ENCODE data around the gene GPR153. TPM values are rescaled to one million over a fixed set of nuclear protein-coding genes. Genes with fewer than 3 reads are reported as not detected.

The GPR153 gene
- total and polyA plus RNA-seq, 2 of the 8 experiments (the other 6 are each of a cell fraction or from before 2014, with no cell fraction given), result 5.7 to 8.1 TPM

DNA sequence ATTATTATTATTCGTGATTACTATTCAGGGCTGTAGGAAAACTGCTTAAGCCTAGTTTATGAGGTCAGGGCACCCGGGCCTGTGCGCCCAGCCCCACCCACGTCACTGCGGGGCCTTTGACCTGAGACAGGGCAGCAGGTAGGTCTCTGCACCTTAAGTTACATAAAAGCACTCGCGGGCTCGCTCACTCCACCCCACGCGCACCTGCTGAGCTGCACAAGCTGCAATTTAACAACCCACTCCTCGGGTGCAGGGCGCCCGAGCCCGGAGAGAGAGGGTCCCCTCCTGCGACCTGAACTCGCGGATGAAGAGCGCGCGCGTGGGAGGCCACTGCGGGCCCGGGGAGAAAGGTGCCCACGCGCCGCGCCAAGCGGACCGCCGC is 25.6 kb downstream of the GPR153 start (continued):
- TF ChIP-seq, protein P1, sequence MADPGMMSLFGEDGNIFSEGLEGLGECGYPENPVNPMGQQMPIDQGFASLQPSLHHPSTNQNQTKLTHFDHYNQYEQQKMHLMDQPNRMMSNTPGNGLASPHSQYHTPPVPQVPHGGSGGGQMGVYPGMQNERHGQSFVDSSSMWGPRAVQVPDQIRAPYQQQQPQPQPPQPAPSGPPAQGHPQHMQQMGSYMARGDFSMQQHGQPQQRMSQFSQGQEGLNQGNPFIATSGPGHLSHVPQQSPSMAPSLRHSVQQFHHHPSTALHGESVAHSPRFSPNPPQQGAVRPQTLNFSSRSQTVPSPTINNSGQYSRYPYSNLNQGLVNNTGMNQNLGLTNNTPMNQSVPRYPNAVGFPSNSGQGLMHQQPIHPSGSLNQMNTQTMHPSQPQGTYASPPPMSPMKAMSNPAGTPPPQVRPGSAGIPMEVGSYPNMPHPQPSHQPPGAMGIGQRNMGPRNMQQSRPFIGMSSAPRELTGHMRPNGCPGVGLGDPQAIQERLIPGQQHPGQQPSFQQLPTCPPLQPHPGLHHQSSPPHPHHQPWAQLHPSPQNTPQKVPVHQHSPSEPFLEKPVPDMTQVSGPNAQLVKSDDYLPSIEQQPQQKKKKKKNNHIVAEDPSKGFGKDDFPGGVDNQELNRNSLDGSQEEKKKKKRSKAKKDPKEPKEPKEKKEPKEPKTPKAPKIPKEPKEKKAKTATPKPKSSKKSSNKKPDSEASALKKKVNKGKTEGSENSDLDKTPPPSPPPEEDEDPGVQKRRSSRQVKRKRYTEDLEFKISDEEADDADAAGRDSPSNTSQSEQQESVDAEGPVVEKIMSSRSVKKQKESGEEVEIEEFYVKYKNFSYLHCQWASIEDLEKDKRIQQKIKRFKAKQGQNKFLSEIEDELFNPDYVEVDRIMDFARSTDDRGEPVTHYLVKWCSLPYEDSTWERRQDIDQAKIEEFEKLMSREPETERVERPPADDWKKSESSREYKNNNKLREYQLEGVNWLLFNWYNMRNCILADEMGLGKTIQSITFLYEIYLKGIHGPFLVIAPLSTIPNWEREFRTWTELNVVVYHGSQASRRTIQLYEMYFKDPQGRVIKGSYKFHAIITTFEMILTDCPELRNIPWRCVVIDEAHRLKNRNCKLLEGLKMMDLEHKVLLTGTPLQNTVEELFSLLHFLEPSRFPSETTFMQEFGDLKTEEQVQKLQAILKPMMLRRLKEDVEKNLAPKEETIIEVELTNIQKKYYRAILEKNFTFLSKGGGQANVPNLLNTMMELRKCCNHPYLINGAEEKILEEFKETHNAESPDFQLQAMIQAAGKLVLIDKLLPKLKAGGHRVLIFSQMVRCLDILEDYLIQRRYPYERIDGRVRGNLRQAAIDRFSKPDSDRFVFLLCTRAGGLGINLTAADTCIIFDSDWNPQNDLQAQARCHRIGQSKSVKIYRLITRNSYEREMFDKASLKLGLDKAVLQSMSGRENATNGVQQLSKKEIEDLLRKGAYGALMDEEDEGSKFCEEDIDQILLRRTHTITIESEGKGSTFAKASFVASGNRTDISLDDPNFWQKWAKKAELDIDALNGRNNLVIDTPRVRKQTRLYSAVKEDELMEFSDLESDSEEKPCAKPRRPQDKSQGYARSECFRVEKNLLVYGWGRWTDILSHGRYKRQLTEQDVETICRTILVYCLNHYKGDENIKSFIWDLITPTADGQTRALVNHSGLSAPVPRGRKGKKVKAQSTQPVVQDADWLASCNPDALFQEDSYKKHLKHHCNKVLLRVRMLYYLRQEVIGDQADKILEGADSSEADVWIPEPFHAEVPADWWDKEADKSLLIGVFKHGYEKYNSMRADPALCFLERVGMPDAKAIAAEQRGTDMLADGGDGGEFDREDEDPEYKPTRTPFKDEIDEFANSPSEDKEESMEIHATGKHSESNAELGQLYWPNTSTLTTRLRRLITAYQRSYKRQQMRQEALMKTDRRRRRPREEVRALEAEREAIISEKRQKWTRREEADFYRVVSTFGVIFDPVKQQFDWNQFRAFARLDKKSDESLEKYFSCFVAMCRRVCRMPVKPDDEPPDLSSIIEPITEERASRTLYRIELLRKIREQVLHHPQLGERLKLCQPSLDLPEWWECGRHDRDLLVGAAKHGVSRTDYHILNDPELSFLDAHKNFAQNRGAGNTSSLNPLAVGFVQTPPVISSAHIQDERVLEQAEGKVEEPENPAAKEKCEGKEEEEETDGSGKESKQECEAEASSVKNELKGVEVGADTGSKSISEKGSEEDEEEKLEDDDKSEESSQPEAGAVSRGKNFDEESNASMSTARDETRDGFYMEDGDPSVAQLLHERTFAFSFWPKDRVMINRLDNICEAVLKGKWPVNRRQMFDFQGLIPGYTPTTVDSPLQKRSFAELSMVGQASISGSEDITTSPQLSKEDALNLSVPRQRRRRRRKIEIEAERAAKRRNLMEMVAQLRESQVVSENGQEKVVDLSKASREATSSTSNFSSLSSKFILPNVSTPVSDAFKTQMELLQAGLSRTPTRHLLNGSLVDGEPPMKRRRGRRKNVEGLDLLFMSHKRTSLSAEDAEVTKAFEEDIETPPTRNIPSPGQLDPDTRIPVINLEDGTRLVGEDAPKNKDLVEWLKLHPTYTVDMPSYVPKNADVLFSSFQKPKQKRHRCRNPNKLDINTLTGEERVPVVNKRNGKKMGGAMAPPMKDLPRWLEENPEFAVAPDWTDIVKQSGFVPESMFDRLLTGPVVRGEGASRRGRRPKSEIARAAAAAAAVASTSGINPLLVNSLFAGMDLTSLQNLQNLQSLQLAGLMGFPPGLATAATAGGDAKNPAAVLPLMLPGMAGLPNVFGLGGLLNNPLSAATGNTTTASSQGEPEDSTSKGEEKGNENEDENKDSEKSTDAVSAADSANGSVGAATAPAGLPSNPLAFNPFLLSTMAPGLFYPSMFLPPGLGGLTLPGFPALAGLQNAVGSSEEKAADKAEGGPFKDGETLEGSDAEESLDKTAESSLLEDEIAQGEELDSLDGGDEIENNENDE (IDR thresholded peaks at IDR 0.05; ENCODE audit: insufficient replicate concordance, low read length), result no peak
- TF ChIP-seq SP1 (IDR thresholded peaks at IDR 0.05; ENCODE audit: low read depth, low read length) (no peak), NANOG (IDR thresholded peaks at IDR 0.05; ENCODE audit: insufficient read depth, low read depth, low read length, poor library complexity, severe bottlenecking) (no peak), HDAC2 (IDR thresholded peaks at IDR 0.05; ENCODE audit: borderline replicate concordance in 1 of 2, low read depth in 2 of 2, low read length in 2 of 2) (no peak), BRCA1 (IDR thresholded peaks at IDR 0.05; ENCODE audit: low read depth, low read length) (no peak), SP2 (IDR thresholded peaks at IDR 0.05; ENCODE audit: low read length) (no peak), EP300 (IDR thresholded peaks at IDR 0.05; ENCODE audit: borderline replicate concordance in 1 of 2, low read depth in 2 of 2, low read length in 2 of 2) (no peak)

Data from H1 (cell line).